GM20431 (cell line): Measurements from ENCODE around the gene DDOST.

Source experiments
- in situ Hi-C: fragments of 300-500 bp; cut with MseI, MboI; formaldehyde crosslinking; loops from one replicate; pipeline ENCODE4 v1.15.0; 2020; ENCODE audit warnings: low sequenced_read_pairs; ENCODE audit not compliant: unreplicated experiment

DDOST gene

GRCh38 chr1:20661207-20662109 is at the start of gene DDOST:
TSS of gene DDOST (minus strand) at chr1:20661369. CDS start at chr1:20661350, 19 bp downstream.
- in situ Hi-C loops, result no loop called here

- in situ Hi-C loops, result no loop called here
Measured at GRCh38 chr1:20710469-20711284, 49.5 kb upstream of the DDOST start.

- in situ Hi-C loops, result no loop called here
Measured at GRCh38 chr1:20709868-20710267, 48.7 kb upstream of the DDOST start.

- in situ Hi-C loops, result no loop called here
Measured at GRCh38 chr1:20708891-20709290, 47.7 kb upstream of the DDOST start.

GRCh38 chr1:20708057-20708456 is 46.9 kb upstream of the DDOST start:
- in situ Hi-C loops, result no loop called here

GRCh38 chr1:20706841-20707240 is 45.7 kb upstream of the DDOST start:
- in situ Hi-C loops, result no loop called here

- in situ Hi-C loops, result no loop called here
Measured at GRCh38 chr1:20705203-20705755, 44.1 kb upstream of the DDOST start.

- in situ Hi-C loops, result no loop called here
Measured at GRCh38 chr1:20704390-20705202, 43.4 kb upstream of the DDOST start.

- in situ Hi-C loops, result no loop called here
Measured at GRCh38 chr1:20703124-20703756, 42.1 kb upstream of the DDOST start.

GRCh38 chr1:20702416-20702815 is 41.2 kb upstream of the DDOST start:
- in situ Hi-C loops, result no loop called here

- in situ Hi-C loops, result no loop called here
Measured at GRCh38 chr1:20701847-20702246, 40.7 kb upstream of the DDOST start.

- in situ Hi-C loops, result no loop called here
Measured at GRCh38 chr1:20701446-20701845, 40.3 kb upstream of the DDOST start.

GRCh38 chr1:20700636-20701215 is 39.6 kb upstream of the DDOST start:
- in situ Hi-C loops, result no loop called here

GRCh38 chr1:20699558-20699957 is 38.4 kb upstream of the DDOST start:
- in situ Hi-C loops, result loop anchor here (10.0 kb wide), 1 partner anchor 495 kb away; no protein-coding TSS in a partner anchor

- in situ Hi-C loops, result loop anchor here (10.0 kb wide), 1 partner anchor 496 kb away; no protein-coding TSS in a partner anchor
Measured at GRCh38 chr1:20698195-20698910, 37.2 kb upstream of the DDOST start.

- in situ Hi-C loops, result loop anchor here (10.0 kb wide), 1 partner anchor 497 kb away; no protein-coding TSS in a partner anchor
Measured at GRCh38 chr1:20697563-20697962, 36.4 kb upstream of the DDOST start.

GRCh38 chr1:20696397-20697333 is 35.5 kb upstream of the DDOST start:
- in situ Hi-C loops, result loop anchor here (10.0 kb wide), 1 partner anchor 498 kb away; no protein-coding TSS in a partner anchor
